Right renal pelvis (tissue), 4 donors: ENCODE data around the gene RNF121. TPM values are rescaled to one million over a fixed set of nuclear protein-coding genes. Genes with fewer than 3 reads are reported as not detected.
"Not testable (repeated sequence)": the region's sequence is repeated elsewhere in the genome, so short reads cannot be mapped to it uniquely, and the experiment has no call there.

Source experiments
- DNase-seq, 4 donors: peaks; one replicate each; pipeline ENCODE4 v3.0.0-alpha.2; 2013; ENCODE audit warnings: low read depth in 4 of 4, low spot score in 3 of 4, missing footprints in 1 of 4
- polyA plus RNA-seq, 4 donors: library from polyadenylated mRNA; unstranded; fragments of 120-200 nt; gene quantifications; one replicate each; pipeline ENCODE4 v1.2.1, GENCODE V29; 2013; ENCODE audit not compliant: insufficient read length in 4 of 4

The RNF121 gene
- 10 to 100 TPM; 38.7 to 42.7 (median 39.6) TPM for polyA plus RNA-seq

- peak; percentile 89 to 97 (median 93) for DNase-seq
These were observed at the start of gene RNF121 for GRCh38 chr11:71928737-71929443. Gene RNF121 (plus strand): TSS chr11:71929046. CDS start chr11:71929062, 16 bp downstream.

- DNase-seq, result not testable (repeated sequence)
These were observed 43.0 kb upstream of the RNF121 start for GRCh38 chr11:71885806-71886205.

GRCh38 chr11:71888335-71889010 lies 40.4 kb upstream of the RNF121 start:
- DNase-seq, result not testable (repeated sequence)

- DNase-seq, result peak in 1 of 4 donors; percentile 1
These were observed 39.5 kb upstream of the RNF121 start for GRCh38 chr11:71889181-71889872.

GRCh38 chr11:71895961-71896360 lies 32.9 kb upstream of the RNF121 start:
- no peak for DNase-seq

GRCh38 chr11:71901137-71901536 lies 27.7 kb upstream of the RNF121 start:
- DNase-seq, result not testable (repeated sequence)

GRCh38 chr11:71908218-71908617 lies 20.6 kb upstream of the RNF121 start:
- no peak for DNase-seq

GRCh38 chr11:71910775-71911174 lies 18.1 kb upstream of the RNF121 start:
- DNase-seq, result not testable (repeated sequence)

- DNase-seq, result not testable (repeated sequence)
These were observed 17.4 kb upstream of the RNF121 start for GRCh38 chr11:71911321-71911985.

GRCh38 chr11:71911986-71912340 lies 16.9 kb upstream of the RNF121 start:
- not testable (repeated sequence) for DNase-seq

GRCh38 chr11:71913756-71914526 lies 14.9 kb upstream of the RNF121 start:
- DNase-seq, result no peak

- DNase-seq, result no peak
These were observed 14.1 kb upstream of the RNF121 start for GRCh38 chr11:71914617-71915189.

- DNase-seq, result no peak
These were observed 11.2 kb upstream of the RNF121 start for GRCh38 chr11:71917646-71918140.

GRCh38 chr11:71927820-71928736 lies 768 bp upstream of the RNF121 start, which contains the start of gene XNDC1N:
Gene XNDC1N (minus strand): TSS chr11:71928594. CDS start chr11:71923353, 5,241 bp downstream.
- peak in 1 of 4 donors; percentile 90 for DNase-seq

GRCh38 chr11:71929491-71929890 lies 645 bp downstream of the RNF121 start:
- DNase-seq, result no peak

GRCh38 chr11:71930556-71931244 lies 1.9 kb downstream of the RNF121 start:
- DNase-seq, result no peak

GRCh38 chr11:71931245-71931602 lies 2.4 kb downstream of the RNF121 start:
- DNase-seq, result no peak
